HepG2 (cell line): ENCODE measurements around the gene MYO18A. TPM values are rescaled to one million over a fixed set of nuclear protein-coding genes. Genes with fewer than 3 reads are reported as not detected.

ENCODE experiments used
- AKAP8 ChIP-seq: sonication (generic); formaldehyde crosslinking; IDR thresholded peaks from 2 replicates; pipeline ENCODE4 v1.5.1; 2020; ENCODE audit warnings: mild to moderate bottlenecking, missing genetic modification reagents
- ARNT ChIP-seq: fragments of 450-650 bp; IDR thresholded peaks from 2 replicates; pipeline ENCODE4 v1.6.1; 2017
- ASH2L ChIP-seq: fragments of 300-600, 200-600 bp; sonication (generic); IDR thresholded peaks from 2 replicates; pipeline ENCODE4 v1.7.0; 2017; ENCODE audit warnings: low read depth, mild to moderate bottlenecking, moderate library complexity, mixed read lengths, low read length; ENCODE audit not compliant: insufficient read length
- ATF6 ChIP-seq: sonication (generic); formaldehyde crosslinking; conservative IDR thresholded peaks from 2 replicates; pipeline ENCODE4 v1.4.0; 2020; ENCODE audit warnings: missing genetic modification reagents
- DBP ChIP-seq: sonication (generic); formaldehyde crosslinking; IDR thresholded peaks from 2 replicates; pipeline ENCODE4 v1.4.0; 2020; ENCODE audit warnings: missing genetic modification reagents; ENCODE audit errors: not compliant biosample characterization
- E2F2 ChIP-seq: sonication (generic); formaldehyde crosslinking; IDR thresholded peaks from 2 replicates; pipeline ENCODE4 v1.4.0; 2020; ENCODE audit warnings: missing genetic modification reagents, borderline replicate concordance
- JDP2 ChIP-seq: sonication (generic); formaldehyde crosslinking; IDR thresholded peaks from 2 replicates; pipeline ENCODE4 v1.8.1; 2022; ENCODE audit warnings: missing genetic modification reagents, borderline replicate concordance
- KAT8 ChIP-seq: IDR thresholded peaks from 2 replicates; pipeline ENCODE4 v1.6.1; 2016; ENCODE audit warnings: missing genetic modification reagents, missing compliant biosample characterization
- MIXL1 ChIP-seq: IDR thresholded peaks from 2 replicates; pipeline ENCODE4 v1.6.1; 2016
- MLLT10 ChIP-seq: sonication (generic); formaldehyde crosslinking; IDR thresholded peaks from 2 replicates; pipeline ENCODE4 v1.4.0; 2020; ENCODE audit warnings: missing genetic modification reagents
- SMAD9 ChIP-seq: sonication (generic); formaldehyde crosslinking; IDR thresholded peaks from 2 replicates; pipeline ENCODE4 v1.5.1; 2020; ENCODE audit warnings: mild to moderate bottlenecking, missing genetic modification reagents
- SNAI1 ChIP-seq: sonication (generic); formaldehyde crosslinking; IDR thresholded peaks from 2 replicates; pipeline ENCODE4 v1.5.0; 2020; ENCODE audit warnings: mild to moderate bottlenecking, missing genetic modification reagents, borderline replicate concordance
- ZBTB43 ChIP-seq: sonication (generic); formaldehyde crosslinking; conservative IDR thresholded peaks from 2 replicates; pipeline ENCODE4 v1.4.0; 2020; ENCODE audit warnings: missing genetic modification reagents
- ZFP36L2 ChIP-seq: sonication (generic); formaldehyde crosslinking; IDR thresholded peaks from 2 replicates; pipeline ENCODE4 v1.4.0; 2020; ENCODE audit warnings: missing genetic modification reagents
- ZIK1 ChIP-seq: sonication (generic); formaldehyde crosslinking; IDR thresholded peaks from 2 replicates; pipeline ENCODE4 v1.5.0; 2020; ENCODE audit warnings: mild to moderate bottlenecking, low read depth, missing genetic modification reagents, borderline replicate concordance
- ZNF17 ChIP-seq: sonication (generic); formaldehyde crosslinking; IDR thresholded peaks from 2 replicates; pipeline ENCODE4 v1.5.0; 2020; ENCODE audit warnings: mild to moderate bottlenecking, missing genetic modification reagents
- ZNF34 ChIP-seq: sonication (generic); formaldehyde crosslinking; IDR thresholded peaks from 2 replicates; pipeline ENCODE4 v1.4.0; 2020; ENCODE audit warnings: mild to moderate bottlenecking, missing genetic modification reagents, borderline replicate concordance
- ZNF552 ChIP-seq: sonication (generic); formaldehyde crosslinking; IDR thresholded peaks from 2 replicates; pipeline ENCODE4 v1.9.0; 2022; ENCODE audit warnings: missing genetic modification reagents, mild to moderate bottlenecking, borderline replicate concordance
- ZNF567 ChIP-seq: sonication (generic); formaldehyde crosslinking; IDR thresholded peaks from 2 replicates; pipeline ENCODE4 v1.8.1; 2023; ENCODE audit warnings: mild to moderate bottlenecking, missing genetic modification reagents, borderline replicate concordance
- ZNF580 ChIP-seq: IDR thresholded peaks from 2 replicates; pipeline ENCODE4 v1.6.1; 2016; ENCODE audit warnings: low read depth, borderline replicate concordance
- ZNF768 ChIP-seq: sonication (generic); formaldehyde crosslinking; IDR thresholded peaks from 2 replicates; pipeline ENCODE4 v1.4.0; 2020; ENCODE audit warnings: missing genetic modification reagents
- ZNF775 ChIP-seq: sonication (generic); formaldehyde crosslinking; IDR thresholded peaks from 2 replicates; pipeline ENCODE4 v1.4.0; 2020; ENCODE audit warnings: missing genetic modification reagents, mild to moderate bottlenecking, moderate library complexity, borderline replicate concordance
- ZNF784 ChIP-seq: sonication (generic); formaldehyde crosslinking; IDR thresholded peaks from 2 replicates; pipeline ENCODE4 v1.5.1; 2020; ENCODE audit warnings: missing genetic modification reagents, mild to moderate bottlenecking, borderline replicate concordance
- ZSCAN25 ChIP-seq: sonication (generic); formaldehyde crosslinking; IDR thresholded peaks from 2 replicates; pipeline ENCODE4 v1.8.0; 2022; ENCODE audit warnings: mild to moderate bottlenecking, missing genetic modification reagents
- polyA plus RNA-seq, 8 experiments: library from polyadenylated mRNA; depleted of rRNA in 3 of 8; stranded (reverse) in 7 of 8; unstranded in 1 of 8; fragments of >200 nt; fragmentation: Illumina TruSeq in 4 of 8; extraction: Trizol in 4 of 8; gene quantifications; 2 replicates each; pipeline versions ENCODE4 v1.2.1 to v1.2.3, GENCODE V29; 2011 to 2016; ENCODE audit warnings: low read depth in 4 of 8, missing spikeins in 1 of 8, mixed read lengths in 1 of 8; ENCODE audit not compliant: insufficient read depth in 1 of 8
- total RNA-seq, 5 experiments: library from RNA; depleted of rRNA; stranded (reverse); fragments of >200 nt; fragmentation: Illumina TruSeq; extraction: Trizol; gene quantifications; 2 replicates each; pipeline ENCODE4 v1.2.3, GENCODE V29; 2016; ENCODE audit warnings: low read depth in 1 of 5

MYO18A gene
- total and polyA plus RNA-seq, 2 of the 13 experiments (the other 11 are each of a cell fraction or from before 2014, with no cell fraction given): 16.8 to 24.8 TPM

- TF ChIP-seq E2F2 (no peak), ZNF784 (CRISPR knock-in tag) (no peak), ZNF17 (CRISPR knock-in tag) (no peak), KAT8 (CRISPR knock-in tag) (peak; percentile 56; the same call in 1 of the 2 replicates), MLLT10 (CRISPR knock-in tag) (no peak), AKAP8 (CRISPR knock-in tag) (no peak), ARNT (no peak), MIXL1 (0 out of 2 replicates have a peak, but pooled peaks have one; percentile 57), JDP2 (CRISPR knock-in tag) (no peak), ZNF768 (no peak), ZBTB43 (no peak), ZNF775 (no peak), ZNF580 (peak; percentile 70; the same call in 1 of the 2 replicates), ZFP36L2 (CRISPR knock-in tag) (no peak), DBP (CRISPR knock-in tag) (no peak), ASH2L (no peak), ZSCAN25 (CRISPR knock-in tag) (peak; percentile 91), ZNF552 (CRISPR knock-in tag) (no peak), ZNF34 (CRISPR knock-in tag) (no peak), SMAD9 (CRISPR knock-in tag) (no peak), SNAI1 (CRISPR knock-in tag) (no peak), ATF6 (CRISPR knock-in tag) (no peak), ZIK1 (CRISPR knock-in tag) (peak; percentile 76; the same call in 1 of the 2 replicates), ZNF567 (0 out of 2 replicates have a peak, but pooled peaks have one; percentile 76)
Measured at GRCh38 chr17:29179232-29180033, 765 bp downstream of the MYO18A start (continued).
